A673 (cell line): Measurements from ENCODE around the gene STXBP4. TPM values are rescaled to one million over a fixed set of nuclear protein-coding genes. Genes with fewer than 3 reads are reported as not detected.
A peak's percentile ranks its signal among the peaks of the same experiment; 100 is the strongest.

Experiments used
- BruUV-seq: library from RNA; stranded (reverse); fragments of 400-500 nt; replicated peaks from 2 replicates; lab custom pipeline; 2021; lab: Mats Ljungman, UMichigan
- CTCF ChIA-PET: fragments of 300-600 bp; sonication (Branson Sonifier 250); formaldehyde crosslinking; loops from one replicate; lab custom pipeline; 2022; ENCODE audit warnings: antibody characterized with exemption; lab: Charles Lee
- POLR2A ChIA-PET: fragments of 300-600 bp; sonication (Branson Sonifier 250); formaldehyde crosslinking; loops from one replicate; lab custom pipeline; 2022; ENCODE audit warnings: antibody characterized with exemption; ENCODE audit not compliant: low non-redundant PET; lab: Charles Lee
- DNase-seq: peaks from one replicate; pipeline ENCODE4 v3.0.0-alpha.2; 2015; ENCODE audit warnings: low spot score
- H3K27ac ChIP-seq: fragments of 200-600 bp; sonication (generic); 2 replicates; pipeline ENCODE4 v1.5.1; 2016; ENCODE audit warnings: mixed run types, low read depth, mild to moderate bottlenecking, mixed read lengths, antibody characterized with exemption, low read length; ENCODE audit not compliant: poor library complexity, severe bottlenecking
- H3K27me3 ChIP-seq: fragments of 200-600 bp; sonication (generic); replicated peaks from 2 replicates; pipeline ENCODE4 v1.6.1; 2017; ENCODE audit warnings: mixed run types, low read depth, mild to moderate bottlenecking, mixed read lengths, antibody characterized with exemption, low read length; ENCODE audit not compliant: insufficient read depth, poor library complexity
- H3K36me3 ChIP-seq: fragments of 200-600 bp; sonication (generic); 2 replicates; pipeline ENCODE4 v1.6.1; 2016; ENCODE audit warnings: mixed run types, mild to moderate bottlenecking, mixed read lengths, antibody characterized with exemption, low read length; ENCODE audit not compliant: insufficient read depth, poor library complexity, severe bottlenecking
- H3K4me1 ChIP-seq: fragments of 200-600 bp; sonication (generic); 2 replicates; pipeline ENCODE4 v1.6.1; 2017; ENCODE audit warnings: mixed run types, mild to moderate bottlenecking, mixed read lengths, antibody characterized with exemption, low read length; ENCODE audit not compliant: insufficient read depth, poor library complexity, severe bottlenecking
- H3K4me3 ChIP-seq: fragments of 200-600 bp; sonication (generic); 2 replicates; pipeline ENCODE4 v1.5.1; 2016; ENCODE audit warnings: low read depth, mixed run types, mild to moderate bottlenecking, mixed read lengths, low read length; ENCODE audit not compliant: poor library complexity, severe bottlenecking
- H3K9me3 ChIP-seq: fragments of 200-600 bp; sonication (generic); 2 replicates; pipeline ENCODE4 v1.6.1; 2016; ENCODE audit warnings: mixed run types, low read depth, mild to moderate bottlenecking, mixed read lengths, antibody characterized with exemption, low read length; ENCODE audit not compliant: poor library complexity, severe bottlenecking
- CTCF ChIP-seq: fragments of 300-800, 200-600 bp; sonication (generic); conservative IDR thresholded peaks from 2 replicates; pipeline ENCODE4 v1.5.1; 2017; ENCODE audit warnings: low read depth, mild to moderate bottlenecking, antibody characterized with exemption, low read length, moderate library complexity, mixed read lengths
- EZH2 ChIP-seq: fragments of 200-600 bp; sonication (generic); IDR thresholded peaks from 2 replicates; pipeline ENCODE4 v1.6.1; 2017; ENCODE audit warnings: borderline replicate concordance, low read depth, mild to moderate bottlenecking, mixed read lengths, antibody characterized with exemption, low read length; ENCODE audit not compliant: poor library complexity, severe bottlenecking
- intact Hi-C: fragments of 100-400 bp; cut with micrococcal nuclease; formaldehyde crosslinking; loops from one replicate; pipeline ENCODE4 v1.10.0; 2022; ENCODE audit not compliant: unreplicated experiment
- total RNA-seq: library from RNA; stranded (reverse); gene quantifications from 2 replicates; pipeline ENCODE4 v1.2.3, GENCODE V29; 2021

The STXBP4 gene
- total RNA-seq, 1 experiment from 2014 or later = 24.2 TPM

- no peaks in the 10 kb centered on the region for H3K36me3 ChIP-seq
- H3K4me3 ChIP-seq = no peak overlapping the region
- peak; percentile 34 for DNase-seq
- intact Hi-C loops = no loop called here
- H3K9me3 ChIP-seq = peaks cover 13% of the 10 kb centered on the region
- peaks cover 46% of the 10 kb centered on the region for H3K4me1 ChIP-seq
- H3K27ac ChIP-seq = peak overlapping the region; percentile 64
- ChIA-PET POLR2A (interaction anchor here (0.6 kb wide), 1 partner anchor 15 kb away, joined by 4 read pairs; no protein-coding TSS in a partner anchor), CTCF (no interaction called here)
- TF ChIP-seq EZH2 (no peak), CTCF (no peak)
- H3K27me3 ChIP-seq = no peaks in the 10 kb centered on the region
- BruUV-seq = no TSS peak
Observed at GRCh38 chr17:55201308-55201932, 232.9 kb downstream of the STXBP4 start.

GRCh38 chr17:55202896-55203295 is 234.3 kb downstream of the STXBP4 start:
- Histone ChIP-seq H3K9me3 (peaks cover 13% of the 10 kb centered on the region), H3K4me3 (no peak overlapping the region), H3K27ac (no peak overlapping the region), H3K27me3 (no peaks in the 10 kb centered on the region), H3K36me3 (no peaks in the 10 kb centered on the region), H3K4me1 (peaks cover 58% of the 10 kb centered on the region)
- intact Hi-C loops = no loop called here
- ChIA-PET POLR2A (no interaction called here), CTCF (interaction anchor here (0.6 kb wide), 1 partner anchor 276 kb away, joined by 5 read pairs; no protein-coding TSS in a partner anchor)
- BruUV-seq = no TSS peak
- no peak for TF ChIP-seq EZH2
- TF ChIP-seq CTCF = no peak
- no peak for DNase-seq

- Histone ChIP-seq H3K36me3 (no peaks in the 10 kb centered on the region), H3K27ac (peak overlapping the region; percentile 91), H3K27me3 (no peaks in the 10 kb centered on the region), H3K4me1 (peaks cover 56% of the 10 kb centered on the region), H3K9me3 (peaks cover 13% of the 10 kb centered on the region), H3K4me3 (no peak overlapping the region)
- intact Hi-C loops = loop anchor here (1.0 to 5.0 kb wide), 6 partner anchors 41 to 244 kb away; no protein-coding TSS in a partner anchor
- POLR2A ChIA-PET = interaction anchor here (0.6 to 1.0 kb wide), 10 partner anchors 8 to 1445 kb away, joined by 4 to 17 read pairs (median 5); no protein-coding TSS in a partner anchor
- DNase-seq = peak; percentile 93
- TF ChIP-seq EZH2 = no peak
- no peak for TF ChIP-seq CTCF
- no TSS peak for BruUV-seq
- CTCF ChIA-PET = interaction anchor here (0.7 to 2.1 kb wide), 2 partner anchors 41 to 88 kb away, joined by 3 to 9 read pairs; no protein-coding TSS in a partner anchor
Observed at GRCh38 chr17:55208078-55208812, 239.7 kb downstream of the STXBP4 start.
